T-helper 9 cell (primary cell): ENCODE results near the gene UTS2B.

Experiments
- DNase-seq: peaks from one replicate; pipeline ENCODE4 v3.0.0-alpha.2; 2020

Gene UTS2B

DNA sequence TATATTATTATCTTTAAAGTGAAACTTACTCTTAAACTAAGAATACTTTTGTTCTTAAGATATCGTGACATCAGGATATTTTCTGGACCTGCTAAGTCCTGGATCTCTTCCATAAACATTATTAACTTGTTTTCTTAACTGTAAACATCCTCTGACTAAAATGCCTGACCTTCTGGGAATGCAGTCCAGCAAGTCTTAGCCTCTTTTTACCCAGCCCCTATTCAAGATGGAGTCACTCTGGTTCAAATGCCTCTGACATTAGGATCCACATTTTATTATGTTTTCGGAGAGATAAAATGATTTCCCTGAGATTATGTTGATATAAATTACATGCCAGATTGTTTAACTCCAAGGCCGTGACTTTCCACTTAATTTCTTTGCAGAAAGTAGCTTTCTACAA lies 93.7 kb downstream of the UTS2B start:
- DNase-seq, result no peak

DNA sequence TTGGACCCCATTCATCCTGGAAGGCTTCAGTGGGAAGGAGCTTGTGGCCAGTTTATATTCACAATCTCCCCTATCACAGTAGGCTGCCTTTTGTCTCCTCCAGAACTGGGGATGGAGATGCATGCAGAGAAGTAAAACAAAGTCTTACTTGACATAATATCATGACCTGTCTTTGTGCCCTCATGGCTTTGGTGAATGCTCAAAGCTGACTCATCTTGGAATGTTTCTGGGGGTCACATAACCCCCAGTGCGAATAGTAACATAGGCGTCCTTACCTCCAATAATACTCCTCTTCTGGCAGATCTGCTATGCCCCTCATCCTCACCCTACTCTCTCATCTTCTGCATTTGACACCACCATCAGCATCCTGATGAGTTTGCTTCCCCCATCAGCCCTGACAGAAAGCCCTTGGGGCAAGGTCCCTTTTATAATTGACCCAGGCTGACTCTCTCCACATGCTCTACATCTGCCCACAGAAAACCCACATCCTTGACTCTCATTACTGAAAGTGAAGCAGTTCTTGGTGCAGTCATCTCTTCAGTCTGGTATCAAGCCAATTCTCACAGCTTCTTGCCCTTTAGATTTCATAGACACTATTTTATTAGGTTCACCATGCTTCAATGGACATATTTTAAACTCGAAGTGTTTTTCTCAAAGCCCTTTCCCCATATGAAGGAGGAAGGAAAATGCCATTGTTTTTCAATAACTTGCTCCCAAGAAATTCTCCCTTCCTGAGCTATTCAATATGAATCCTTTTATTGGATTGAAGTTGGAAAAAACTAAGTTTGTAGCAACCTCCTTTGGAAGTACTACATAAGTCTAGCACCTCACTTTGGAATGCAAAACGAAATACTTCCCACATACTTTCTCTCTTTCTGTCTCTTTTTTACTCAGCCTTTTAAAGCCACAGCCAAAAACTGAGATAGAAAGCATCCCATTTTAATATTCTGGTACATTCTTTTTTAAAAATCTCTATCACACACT lies 94.7 kb downstream of the UTS2B start:
- DNase-seq, result no peak

DNA sequence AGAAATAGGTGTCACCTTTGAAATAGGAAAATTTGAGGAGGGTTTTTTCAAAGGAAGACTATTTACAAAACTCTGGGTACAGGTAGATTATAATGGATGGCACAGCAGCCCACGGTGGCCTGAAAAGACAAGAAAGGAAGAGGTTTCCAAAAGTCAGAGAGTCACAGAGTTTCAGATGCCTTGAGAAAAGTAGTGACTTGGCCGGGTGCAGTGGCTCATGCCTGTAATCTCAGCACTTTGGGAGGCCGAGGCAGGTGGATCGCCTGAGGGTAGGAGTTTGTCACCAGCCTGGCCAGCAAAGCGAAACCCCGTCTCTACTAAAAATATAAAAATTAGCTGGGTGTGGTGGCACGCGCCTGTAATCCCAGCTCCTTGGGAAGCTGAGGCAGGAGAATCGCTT lies 96.1 kb downstream of the UTS2B start:
- no peak for DNase-seq

DNA sequence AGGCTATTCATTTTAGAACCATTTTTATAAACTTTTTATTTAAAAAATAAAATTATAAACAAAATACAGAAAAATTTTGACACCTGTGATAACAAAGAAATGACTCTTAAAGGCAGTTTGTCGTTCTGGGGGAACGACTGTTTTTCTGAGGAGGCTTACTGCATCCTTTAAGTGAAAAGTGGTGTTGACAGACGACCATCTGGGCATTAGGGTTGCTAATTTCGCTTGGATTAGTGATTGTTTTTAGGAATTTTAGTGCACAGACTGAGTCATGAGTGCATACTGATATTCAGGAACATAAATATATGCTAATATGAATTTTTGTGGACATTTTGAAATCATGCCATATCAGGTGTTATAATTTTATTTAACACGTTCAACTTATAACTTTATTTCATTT lies 102.8 kb downstream of the UTS2B start:
- DNase-seq, result no peak

DNA sequence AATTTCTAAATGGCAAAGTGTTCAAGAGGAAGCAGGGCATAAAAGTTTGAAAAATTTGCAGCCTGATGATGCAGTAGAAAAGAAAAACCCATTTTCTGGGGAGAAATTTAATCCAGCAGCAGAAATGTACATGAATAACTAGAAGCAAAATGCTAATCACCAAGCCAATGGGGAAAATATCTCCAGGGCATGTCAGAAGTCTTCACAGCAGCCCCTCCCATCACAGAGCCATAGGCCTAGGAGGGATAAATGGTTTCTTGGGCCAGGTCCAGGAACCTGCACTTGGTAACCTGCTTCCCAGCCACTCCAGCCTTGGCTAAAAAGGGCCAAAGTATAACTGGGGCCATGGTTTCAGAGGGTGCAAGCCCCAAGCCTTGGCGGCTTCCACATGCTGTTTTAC lies 108.7 kb downstream of the UTS2B start:
- no peak for DNase-seq

DNA sequence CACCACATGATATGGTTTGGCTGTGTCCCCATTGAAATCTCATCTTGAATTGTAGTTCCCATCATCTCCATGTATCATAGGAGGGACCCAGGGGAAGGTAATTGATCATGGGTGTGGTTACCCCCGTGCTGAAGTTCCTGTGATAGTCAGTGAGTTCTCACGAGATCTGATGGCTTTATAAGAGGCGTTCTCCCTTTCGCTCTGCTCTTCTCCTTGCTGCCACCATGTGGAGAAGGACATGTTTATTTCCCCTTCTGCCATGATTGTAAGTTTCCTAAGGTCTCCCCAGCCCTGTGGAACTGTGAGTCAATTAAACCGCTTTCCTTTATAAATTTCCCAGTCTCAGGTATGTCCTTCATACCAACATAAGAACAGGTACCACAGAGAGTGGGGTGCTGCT lies 109.4 kb downstream of the UTS2B start:
- no peak for DNase-seq

DNA sequence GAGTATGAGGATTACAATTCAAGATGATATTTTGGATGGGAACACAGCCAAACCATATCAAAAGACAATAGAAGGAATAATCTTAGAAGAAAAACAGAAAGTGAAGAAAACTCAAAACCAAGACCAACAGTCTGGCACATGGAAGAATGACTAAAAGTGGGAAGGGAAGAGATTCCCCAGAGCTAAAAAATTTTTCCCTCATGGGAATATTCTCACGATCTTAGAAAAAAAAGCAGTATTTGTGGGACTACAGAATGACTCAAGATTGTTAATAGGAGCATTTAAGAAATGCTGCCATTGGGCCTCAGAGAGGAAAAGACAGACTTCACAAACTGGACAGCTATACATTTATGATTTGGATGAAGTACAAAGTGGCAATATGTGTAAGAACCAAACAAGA lies 113.0 kb downstream of the UTS2B start:
- DNase-seq, result no peak
